Mesothelial cell of epicardium (in vitro differentiated cells): ENCODE measurements around the gene PLA2G6. TPM values are rescaled to one million over a fixed set of nuclear protein-coding genes. Genes with fewer than 3 reads are reported as not detected.

Source experiments
- DNase-seq, 2 experiments: peaks; one replicate each; pipeline ENCODE4 v3.0.0; 2021; ENCODE audit warnings: low spot score in 2 of 2; ENCODE audit not compliant: unreplicated experiment in 2 of 2
- H3K27ac Mint-ChIP-seq: 2 replicates; pipeline ENCODE4 v1.8.0; 2021; ENCODE audit warnings: mixed read lengths
- H3K27me3 Mint-ChIP-seq: 2 replicates; pipeline ENCODE4 v1.8.0; 2021; ENCODE audit warnings: low read depth, mixed read lengths
- H3K36me3 Mint-ChIP-seq: 2 replicates; pipeline ENCODE4 v1.8.0; 2021; ENCODE audit warnings: mixed read lengths
- H3K4me1 Mint-ChIP-seq: 2 replicates; pipeline ENCODE4 v1.8.0; 2021; ENCODE audit warnings: mixed read lengths
- H3K4me3 Mint-ChIP-seq: 2 replicates; pipeline ENCODE4 v1.8.0; 2021; ENCODE audit warnings: mild to moderate bottlenecking, moderate library complexity, mixed read lengths
- H3K9me3 Mint-ChIP-seq: 2 replicates; pipeline ENCODE4 v1.8.0; 2021; ENCODE audit warnings: mixed read lengths
- CTCF ChIP-seq: fragments of 200-600 bp; sonication (generic); IDR thresholded peaks from one replicate; pipeline ENCODE4 v1.5.0; 2021; ENCODE audit warnings: antibody characterized with exemption; ENCODE audit not compliant: unreplicated experiment
- total RNA-seq: library from RNA; stranded (reverse); gene quantifications from 3 replicates; pipeline ENCODE4 v1.2.1, GENCODE V29; 2021

Gene PLA2G6
- total RNA-seq, 1 donor from 2014 or later, result 88.2 TPM

- Mint-ChIP-seq H3K27ac (no peak overlapping the region), H3K4me3 (no peak overlapping the region), H3K9me3 (no peaks in the 10 kb centered on the region), H3K36me3 (peaks cover 13% of the 10 kb centered on the region), H3K27me3 (no peaks in the 10 kb centered on the region), H3K4me1 (no peaks in the 10 kb centered on the region)
- TF ChIP-seq CTCF, result no peak
- DNase-seq, result no peak
Measured at GRCh38 chr22:38075105-38075825, 106.4 kb downstream of the PLA2G6 start.

DNA sequence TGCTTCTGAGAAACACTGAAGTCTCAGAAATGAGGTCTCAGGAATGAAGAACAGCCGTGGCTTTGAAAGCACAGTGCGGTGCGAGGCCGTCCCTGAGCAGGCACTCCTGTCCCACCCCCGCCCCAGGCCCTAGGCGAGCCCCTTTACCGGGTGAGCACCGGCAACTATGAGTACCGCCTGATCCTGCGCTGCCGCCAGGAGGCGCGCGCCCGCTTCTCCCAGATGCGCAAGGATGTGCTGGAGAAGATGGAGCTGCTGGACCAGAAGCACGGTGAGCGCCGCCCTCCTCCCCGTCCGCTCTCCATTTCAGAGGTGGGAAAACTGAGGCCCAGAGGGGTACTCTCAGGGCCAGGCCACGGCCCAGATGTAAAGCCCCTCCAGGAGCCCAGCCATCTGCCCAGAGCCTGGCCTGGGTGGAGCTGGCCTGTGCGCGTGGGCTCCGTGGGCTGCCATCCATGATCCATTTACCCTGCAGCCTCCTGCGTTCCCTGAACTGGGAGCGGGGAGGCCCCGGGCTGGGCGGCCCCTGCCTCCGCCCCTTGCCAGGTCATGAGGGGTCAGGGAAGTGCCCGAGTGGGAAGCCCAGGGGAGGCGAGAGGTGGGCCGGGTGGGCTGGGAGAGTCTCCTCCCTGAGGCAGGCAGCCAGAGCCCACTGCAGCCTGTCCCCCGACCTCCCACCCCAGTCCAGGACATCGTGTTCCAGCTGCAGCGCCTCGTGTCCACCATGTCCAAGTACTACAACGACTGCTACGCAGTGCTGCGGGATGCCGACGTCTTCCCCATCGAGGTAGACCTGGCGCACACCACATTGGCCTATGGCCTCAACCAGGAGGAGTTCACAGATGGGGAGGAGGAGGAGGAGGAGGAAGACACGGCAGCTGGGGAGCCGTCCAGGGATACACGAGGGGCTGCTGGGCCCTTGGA, 107.2 kb downstream of the PLA2G6 start:
- no peak for DNase-seq
- no peaks in the 10 kb centered on the region for H3K9me3 Mint-ChIP-seq
- no peak overlapping the region for H3K27ac Mint-ChIP-seq
- peak; percentile 25 for TF ChIP-seq CTCF
- no peaks in the 10 kb centered on the region for H3K4me1 Mint-ChIP-seq
- H3K27me3 Mint-ChIP-seq, result no peaks in the 10 kb centered on the region
- H3K36me3 Mint-ChIP-seq, result peaks cover 13% of the 10 kb centered on the region
- no peak overlapping the region for H3K4me3 Mint-ChIP-seq

- TF ChIP-seq CTCF, result no peak
- Mint-ChIP-seq H3K36me3 (peaks cover 13% of the 10 kb centered on the region), H3K4me1 (no peaks in the 10 kb centered on the region), H3K9me3 (no peaks in the 10 kb centered on the region), H3K27ac (no peak overlapping the region), H3K27me3 (no peaks in the 10 kb centered on the region), H3K4me3 (no peak overlapping the region)
- DNase-seq, result no peak
Measured at GRCh38 chr22:38073150-38074130, 108.2 kb downstream of the PLA2G6 start.

GRCh38 chr22:38072322-38073149, 109.1 kb downstream of the PLA2G6 start:
- Mint-ChIP-seq H3K27ac (no peak overlapping the region), H3K27me3 (no peaks in the 10 kb centered on the region), H3K4me3 (no peak overlapping the region), H3K9me3 (no peaks in the 10 kb centered on the region), H3K4me1 (no peaks in the 10 kb centered on the region), H3K36me3 (peaks cover 18% of the 10 kb centered on the region)
- no peak for DNase-seq
- no peak for TF ChIP-seq CTCF
